Right lobe of liver (tissue), 4 donors: ENCODE measurements around the gene CCDC86.

ENCODE experiments used
- POLR2A ChIP-seq: fragments of 450-650 bp; IDR thresholded peaks from one replicate; pipeline ENCODE4 v1.6.1; 2017; ENCODE audit warnings: antibody characterized with exemption, mild to moderate bottlenecking
- TF ChIP-seq, protein P1 (sequence below), 4 donors: fragments of 200-600 bp in 3 of 4; fragments of 450-650 bp in 1 of 4; IDR thresholded peaks; one replicate each; pipeline versions ENCODE4 v1.5.1 to v1.8.0; 2016 to 2022; ENCODE audit warnings: antibody characterized with exemption in 4 of 4, mild to moderate bottlenecking in 2 of 4
- donor health status: DM: no; HTN: no; CAD: no.
- donor health status: DM: no; HTN: no; CAD: no.
- donor health status: DM: no; HTN: yes; CAD: no.

DNA sequence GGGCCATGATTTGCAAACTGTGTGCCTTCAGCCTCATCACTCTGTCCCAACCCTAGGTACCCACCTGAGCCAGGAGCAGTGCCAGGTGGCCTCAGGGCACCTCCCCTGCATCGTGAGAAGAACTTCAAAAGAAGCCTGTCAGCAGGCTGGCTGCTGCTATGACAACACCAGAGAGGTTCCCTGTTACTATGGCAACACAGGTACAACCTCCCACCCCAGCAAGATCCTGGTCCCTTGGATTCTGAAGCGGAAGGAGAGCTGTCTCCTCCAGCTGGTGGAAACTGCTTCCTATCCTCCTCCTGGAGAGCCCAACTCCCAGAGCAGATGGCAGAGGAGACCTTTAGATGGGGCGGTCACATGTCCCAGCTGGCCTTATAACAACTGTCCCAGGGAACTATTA lies 28.4 kb downstream of the CCDC86 start:
- TF ChIP-seq, protein P1, sequence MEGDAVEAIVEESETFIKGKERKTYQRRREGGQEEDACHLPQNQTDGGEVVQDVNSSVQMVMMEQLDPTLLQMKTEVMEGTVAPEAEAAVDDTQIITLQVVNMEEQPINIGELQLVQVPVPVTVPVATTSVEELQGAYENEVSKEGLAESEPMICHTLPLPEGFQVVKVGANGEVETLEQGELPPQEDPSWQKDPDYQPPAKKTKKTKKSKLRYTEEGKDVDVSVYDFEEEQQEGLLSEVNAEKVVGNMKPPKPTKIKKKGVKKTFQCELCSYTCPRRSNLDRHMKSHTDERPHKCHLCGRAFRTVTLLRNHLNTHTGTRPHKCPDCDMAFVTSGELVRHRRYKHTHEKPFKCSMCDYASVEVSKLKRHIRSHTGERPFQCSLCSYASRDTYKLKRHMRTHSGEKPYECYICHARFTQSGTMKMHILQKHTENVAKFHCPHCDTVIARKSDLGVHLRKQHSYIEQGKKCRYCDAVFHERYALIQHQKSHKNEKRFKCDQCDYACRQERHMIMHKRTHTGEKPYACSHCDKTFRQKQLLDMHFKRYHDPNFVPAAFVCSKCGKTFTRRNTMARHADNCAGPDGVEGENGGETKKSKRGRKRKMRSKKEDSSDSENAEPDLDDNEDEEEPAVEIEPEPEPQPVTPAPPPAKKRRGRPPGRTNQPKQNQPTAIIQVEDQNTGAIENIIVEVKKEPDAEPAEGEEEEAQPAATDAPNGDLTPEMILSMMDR (IDR thresholded peaks at IDR 0.05), result no peak
- no peak for TF ChIP-seq POLR2A
